ENCODE results near the gene ABCB11. TPM values are rescaled to one million over a fixed set of nuclear protein-coding genes. Genes with fewer than 3 reads are reported as not detected.
"Not testable (repeated sequence)": the region's sequence is repeated elsewhere in the genome, so short reads cannot be mapped to it uniquely, and the experiment has no call there.

The ABCB11 gene
- total RNA-seq, 4 donors from 2014 or later = 0.13 TPM; not detected in 3

GRCh38 chr2:168941297-168941696, 89.8 kb downstream of the ABCB11 start:
- ATAC-seq = no peak
- no peak for TF ChIP-seq EP300 (IDR thresholded peaks at IDR 0.05)
- TF ChIP-seq POLR2AphosphoS5 (IDR thresholded peaks at IDR 0.05) = no peak
- no peak for TF ChIP-seq POLR2A (IDR thresholded peaks at IDR 0.05)
- TF ChIP-seq, protein P1, sequence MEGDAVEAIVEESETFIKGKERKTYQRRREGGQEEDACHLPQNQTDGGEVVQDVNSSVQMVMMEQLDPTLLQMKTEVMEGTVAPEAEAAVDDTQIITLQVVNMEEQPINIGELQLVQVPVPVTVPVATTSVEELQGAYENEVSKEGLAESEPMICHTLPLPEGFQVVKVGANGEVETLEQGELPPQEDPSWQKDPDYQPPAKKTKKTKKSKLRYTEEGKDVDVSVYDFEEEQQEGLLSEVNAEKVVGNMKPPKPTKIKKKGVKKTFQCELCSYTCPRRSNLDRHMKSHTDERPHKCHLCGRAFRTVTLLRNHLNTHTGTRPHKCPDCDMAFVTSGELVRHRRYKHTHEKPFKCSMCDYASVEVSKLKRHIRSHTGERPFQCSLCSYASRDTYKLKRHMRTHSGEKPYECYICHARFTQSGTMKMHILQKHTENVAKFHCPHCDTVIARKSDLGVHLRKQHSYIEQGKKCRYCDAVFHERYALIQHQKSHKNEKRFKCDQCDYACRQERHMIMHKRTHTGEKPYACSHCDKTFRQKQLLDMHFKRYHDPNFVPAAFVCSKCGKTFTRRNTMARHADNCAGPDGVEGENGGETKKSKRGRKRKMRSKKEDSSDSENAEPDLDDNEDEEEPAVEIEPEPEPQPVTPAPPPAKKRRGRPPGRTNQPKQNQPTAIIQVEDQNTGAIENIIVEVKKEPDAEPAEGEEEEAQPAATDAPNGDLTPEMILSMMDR (IDR thresholded peaks at IDR 0.05) = no peak

GRCh38 chr2:168939918-168940317, 91.2 kb downstream of the ABCB11 start:
- no peaks in the 10 kb centered on the region for H3K27me3 ChIP-seq
- no peak for ATAC-seq
- H3K36me3 ChIP-seq = no peaks in the 10 kb centered on the region
- 85 to 86% methylated on average over 3 to 4 of the region's 4 CpGs for WGBS, 2 donors (ENCODE audit: low coverage in 1 of 2)
- no peak for TF ChIP-seq POLR2AphosphoS5 (IDR thresholded peaks at IDR 0.05)
- H3K4me3 ChIP-seq = no peak overlapping the region
- H3K27ac ChIP-seq = no peak overlapping the region
- no peaks in the 10 kb centered on the region for H3K4me1 ChIP-seq
- no peaks in the 10 kb centered on the region for H3K9me3 ChIP-seq

More at GRCh38 chr2:168941297-168941696, 89.8 kb downstream of the ABCB11 start:
- H3K27ac ChIP-seq = no peak overlapping the region
- H3K4me1 ChIP-seq = no peaks in the 10 kb centered on the region
- H3K27me3 ChIP-seq = no peaks in the 10 kb centered on the region
- H3K4me3 ChIP-seq = no peak overlapping the region
- H3K36me3 ChIP-seq = no peaks in the 10 kb centered on the region
- no peaks in the 10 kb centered on the region for H3K9me3 ChIP-seq

- Histone ChIP-seq H3K9me3 (no peaks in the 10 kb centered on the region), H3K4me3 (no peak overlapping the region), H3K27ac (no peak overlapping the region), H3K4me1 (no peaks in the 10 kb centered on the region), H3K27me3 (no peaks in the 10 kb centered on the region), H3K36me3 (no peaks in the 10 kb centered on the region)
- ATAC-seq = no peak
- 75 to 100% methylated on average over 1 of the region's 1 CpG for WGBS, 2 donors (ENCODE audit: low coverage in 1 of 2)
- TF ChIP-seq EP300 (IDR thresholded peaks at IDR 0.05) (no peak), POLR2AphosphoS5 (IDR thresholded peaks at IDR 0.05) (no peak), POLR2A (IDR thresholded peaks at IDR 0.05) (no peak)
- TF ChIP-seq, protein P1 (IDR thresholded peaks at IDR 0.05) = no peak
Measured at GRCh38 chr2:168939061-168939460, 92.1 kb downstream of the ABCB11 start.

DNA sequence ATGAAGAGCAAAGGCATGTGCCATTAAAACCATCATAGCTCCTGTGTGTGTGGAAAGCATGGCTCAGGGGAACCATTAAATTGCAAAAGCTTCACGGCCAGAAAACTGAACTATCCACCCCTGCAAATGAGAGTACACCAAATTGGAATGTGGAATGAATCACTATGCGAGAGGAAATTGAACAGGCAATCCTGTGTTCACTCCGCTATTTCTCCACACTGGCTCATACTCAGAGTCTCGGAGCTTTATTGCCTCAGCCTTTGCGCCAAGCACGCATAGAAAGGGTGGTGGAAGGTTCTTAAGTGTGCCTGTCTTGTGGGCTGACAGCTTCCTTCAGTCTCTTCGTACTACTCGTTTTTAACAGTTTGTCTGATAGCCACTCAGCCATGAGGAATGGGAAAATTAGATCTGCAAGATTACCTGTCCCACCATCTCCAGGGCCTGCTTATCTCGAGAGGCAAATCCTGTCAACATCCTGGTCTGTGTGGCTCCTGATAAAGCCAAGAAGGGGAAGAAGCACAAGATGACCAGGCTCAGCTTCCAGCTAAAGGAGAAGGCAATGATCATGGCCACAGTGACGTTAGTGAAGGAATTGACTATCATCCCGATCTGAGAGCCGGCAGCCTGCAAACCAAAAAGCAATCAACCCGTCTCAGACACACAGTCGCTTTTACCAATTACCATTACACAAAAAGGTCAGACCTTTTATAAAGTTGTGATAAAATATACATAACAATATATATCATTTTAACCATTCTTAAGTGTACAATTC, 95.1 kb downstream of the ABCB11 start:
- no peaks in the 10 kb centered on the region for H3K9me3 ChIP-seq
- H3K36me3 ChIP-seq = no peaks in the 10 kb centered on the region
- 66 to 71% methylated on average over 5 to 13 of the region's 14 CpGs for WGBS, 2 donors (ENCODE audit: low coverage in 1 of 2)
- H3K4me1 ChIP-seq = no peaks in the 10 kb centered on the region
- H3K4me3 ChIP-seq = no peak overlapping the region
- H3K27ac ChIP-seq = no peak overlapping the region
- ATAC-seq = no peak
- no peaks in the 10 kb centered on the region for H3K27me3 ChIP-seq
- TF ChIP-seq, protein P1 (IDR thresholded peaks at IDR 0.05) = no peak

DNA sequence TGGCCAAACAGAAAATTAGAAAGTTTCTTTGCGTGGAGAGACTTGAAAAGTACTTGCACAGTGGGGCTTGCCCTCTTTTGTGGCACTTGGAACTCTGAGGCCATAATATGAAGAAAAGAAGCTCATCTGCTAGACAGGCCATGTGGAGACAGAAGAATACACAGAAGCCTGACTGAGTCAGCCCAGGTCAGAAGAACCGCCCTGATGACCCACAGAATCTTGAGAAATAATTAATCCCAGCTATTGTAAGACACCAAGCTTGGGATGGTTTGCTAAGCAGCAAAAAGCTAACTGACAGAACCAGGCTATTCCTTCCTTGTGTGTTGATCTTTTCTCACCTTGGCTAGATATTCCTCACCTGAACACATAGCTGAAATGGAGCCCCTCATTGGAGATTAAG, 96.3 kb downstream of the ABCB11 start:
- WGBS, 2 donors (ENCODE audit: low coverage in 1 of 2) = 90 to 94% methylated on average over 2 of the region's 2 CpGs
- ATAC-seq = no peak
- Histone ChIP-seq H3K27me3 (no peaks in the 10 kb centered on the region), H3K9me3 (no peaks in the 10 kb centered on the region), H3K36me3 (no peaks in the 10 kb centered on the region), H3K27ac (no peak overlapping the region), H3K4me3 (no peak overlapping the region), H3K4me1 (no peaks in the 10 kb centered on the region)
- TF ChIP-seq, protein P1 (IDR thresholded peaks at IDR 0.05) = no peak
- TF ChIP-seq EP300 (IDR thresholded peaks at IDR 0.05) (no peak), POLR2AphosphoS5 (IDR thresholded peaks at IDR 0.05) (no peak), POLR2A (IDR thresholded peaks at IDR 0.05) (no peak)

GRCh38 chr2:168932174-168932573, 99.0 kb downstream of the ABCB11 start:
- 97 to 100% methylated on average over 1 to 4 of the region's 4 CpGs for WGBS, 2 donors (ENCODE audit: low coverage in 1 of 2)
- not testable (repeated sequence) for H3K4me3 ChIP-seq, ATAC-seq, H3K27me3 ChIP-seq, H3K36me3 ChIP-seq, H3K27ac ChIP-seq, H3K4me1 ChIP-seq, H3K9me3 ChIP-seq
